NB4 (cell line): ENCODE data around the gene RALY.

ENCODE experiments used
- DNase-seq: peaks from one replicate; pipeline ENCODE4 v3.0.0; 2010; ENCODE audit warnings: low read depth
- H3K4me3 ChIP-seq: one replicate; pipeline ENCODE4 v1.5.1; 2011; ENCODE audit warnings: mild to moderate bottlenecking, low read depth, low read length, moderate library complexity
- CTCF ChIP-seq: IDR thresholded peaks from one replicate; pipeline ENCODE4 v1.5.1; 2012; ENCODE audit warnings: low read depth, low read length
- MAX ChIP-seq: IDR thresholded peaks from 2 replicates; pipeline ENCODE4 v1.6.1; 2011; ENCODE audit warnings: low read depth, low read length
- MYC ChIP-seq: IDR thresholded peaks from 2 replicates; pipeline ENCODE4 v1.6.1; 2011; ENCODE audit warnings: low read depth, low read length
- POLR2A ChIP-seq: IDR thresholded peaks from 2 replicates; pipeline ENCODE4 v1.6.1; 2011; ENCODE audit warnings: mild to moderate bottlenecking; ENCODE audit not compliant: insufficient read length; ENCODE audit errors: extremely low read depth

Gene RALY

GRCh38 chr20:34040300-34040995 lies 46.7 kb downstream of the RALY start:
- H3K4me3 ChIP-seq, result no peak overlapping the region
- DNase-seq, result no peak
- TF ChIP-seq MAX, result no peak
- no peak for TF ChIP-seq CTCF
- no peak for TF ChIP-seq POLR2A
- TF ChIP-seq MYC, result no peak

- no peak for TF ChIP-seq MAX
- H3K4me3 ChIP-seq, result no peak overlapping the region
- DNase-seq, result no peak
Observed at GRCh38 chr20:34041226-34041625, 47.5 kb downstream of the RALY start.

- no peak for DNase-seq
- TF ChIP-seq MAX, result no peak
- no peak for TF ChIP-seq POLR2A
- H3K4me3 ChIP-seq, result no peak overlapping the region
Observed at GRCh38 chr20:34042262-34042661, 48.6 kb downstream of the RALY start.

- H3K4me3 ChIP-seq, result no peak overlapping the region
- DNase-seq, result no peak
- TF ChIP-seq CTCF (no peak), MYC (no peak), POLR2A (no peak), MAX (no peak)
Observed at GRCh38 chr20:34043025-34043424, 49.3 kb downstream of the RALY start.

- TF ChIP-seq MAX, result no peak
- no peak for TF ChIP-seq MYC
- no peak for TF ChIP-seq POLR2A
- TF ChIP-seq CTCF, result no peak
- DNase-seq, result no peak
- H3K4me3 ChIP-seq, result no peak overlapping the region
Observed at GRCh38 chr20:34045294-34045693, 51.6 kb downstream of the RALY start.

GRCh38 chr20:34045930-34046725 lies 52.4 kb downstream of the RALY start:
- no peak for DNase-seq
- TF ChIP-seq CTCF (no peak), POLR2A (no peak), MYC (no peak), MAX (no peak)
- H3K4me3 ChIP-seq, result no peak overlapping the region
